GM23338 (cell line): ENCODE results near the gene PTPRN2.

ENCODE experiments used
- CREB1 ChIP-seq: fragments of 250-450 bp; sonication (Bioruptor Pico); IDR thresholded peaks from 2 replicates; pipeline ENCODE4 v1.5.0; 2020; ENCODE audit warnings: low read depth, mild to moderate bottlenecking, moderate library complexity
- EZH2phosphoT487 ChIP-seq: fragments of 200-600 bp; sonication (generic); IDR thresholded peaks from one replicate; pipeline ENCODE4 v1.8.1; 2018; ENCODE audit warnings: antibody characterized with exemption; ENCODE audit not compliant: unreplicated experiment
- POLR2AphosphoS5 ChIP-seq: IDR thresholded peaks from 2 replicates; pipeline ENCODE4 v1.6.1; 2016; ENCODE audit warnings: antibody characterized with exemption, low read depth
- REST ChIP-seq: IDR thresholded peaks from one replicate; pipeline ENCODE4 v1.6.1; 2018; ENCODE audit warnings: antibody characterized with exemption; ENCODE audit not compliant: unreplicated experiment
- TF ChIP-seq, protein P1 (sequence below), 2 experiments: fragments of 200-600 bp in 1 of 2; sonication (generic) in 1 of 2; conservative IDR thresholded peaks; 2 replicates each; pipeline versions ENCODE4 v1.5.1 to v1.6.1; 2016 to 2017; ENCODE audit warnings: antibody characterized with exemption in 2 of 2, low read depth in 2 of 2, mild to moderate bottlenecking in 2 of 2, moderate library complexity in 1 of 2

DNA sequence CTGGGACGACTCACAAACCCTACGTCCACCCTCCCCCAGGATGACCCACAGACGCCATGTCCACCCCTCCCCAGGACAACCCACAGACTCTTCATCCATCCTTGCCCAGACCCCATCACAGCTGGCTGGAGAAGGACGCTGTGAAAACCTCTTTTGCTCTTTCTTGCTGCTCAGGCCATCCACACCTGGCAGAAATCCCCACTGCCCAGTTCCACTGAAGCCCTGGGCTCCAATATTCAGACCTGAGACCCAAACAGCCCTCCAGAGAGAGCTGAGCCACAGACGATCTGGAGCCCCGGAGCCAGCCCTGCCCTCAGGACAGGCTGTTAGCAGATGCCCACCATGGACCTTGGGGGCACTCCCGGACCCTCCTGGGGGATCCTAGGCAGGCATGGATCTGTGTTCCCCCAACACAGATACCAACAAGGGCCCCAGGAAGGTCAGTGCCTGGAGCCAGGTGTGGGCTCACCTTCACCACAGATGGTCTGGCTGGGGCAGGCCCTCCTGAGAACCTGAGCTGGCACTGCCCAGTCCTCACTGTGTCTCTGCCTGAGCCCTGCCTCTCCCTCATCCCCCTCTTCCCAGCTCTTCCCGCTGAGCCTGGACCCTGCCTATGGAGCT is 226.2 kb downstream of the PTPRN2 start:
- no peak for TF ChIP-seq POLR2AphosphoS5
- TF ChIP-seq, protein P1, sequence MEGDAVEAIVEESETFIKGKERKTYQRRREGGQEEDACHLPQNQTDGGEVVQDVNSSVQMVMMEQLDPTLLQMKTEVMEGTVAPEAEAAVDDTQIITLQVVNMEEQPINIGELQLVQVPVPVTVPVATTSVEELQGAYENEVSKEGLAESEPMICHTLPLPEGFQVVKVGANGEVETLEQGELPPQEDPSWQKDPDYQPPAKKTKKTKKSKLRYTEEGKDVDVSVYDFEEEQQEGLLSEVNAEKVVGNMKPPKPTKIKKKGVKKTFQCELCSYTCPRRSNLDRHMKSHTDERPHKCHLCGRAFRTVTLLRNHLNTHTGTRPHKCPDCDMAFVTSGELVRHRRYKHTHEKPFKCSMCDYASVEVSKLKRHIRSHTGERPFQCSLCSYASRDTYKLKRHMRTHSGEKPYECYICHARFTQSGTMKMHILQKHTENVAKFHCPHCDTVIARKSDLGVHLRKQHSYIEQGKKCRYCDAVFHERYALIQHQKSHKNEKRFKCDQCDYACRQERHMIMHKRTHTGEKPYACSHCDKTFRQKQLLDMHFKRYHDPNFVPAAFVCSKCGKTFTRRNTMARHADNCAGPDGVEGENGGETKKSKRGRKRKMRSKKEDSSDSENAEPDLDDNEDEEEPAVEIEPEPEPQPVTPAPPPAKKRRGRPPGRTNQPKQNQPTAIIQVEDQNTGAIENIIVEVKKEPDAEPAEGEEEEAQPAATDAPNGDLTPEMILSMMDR (conservative IDR thresholded peaks at IDR 0.05; ENCODE audit: low read depth in 2 of 2), result no peak
- no peak for TF ChIP-seq REST
- no peak for TF ChIP-seq CREB1 (CRISPR knock-in tag)
- TF ChIP-seq EZH2phosphoT487, result no peak
